Upper lobe of right lung (tissue), 1 donor: ENCODE measurements around the gene MIPEP. TPM values are rescaled to one million over a fixed set of nuclear protein-coding genes. Genes with fewer than 3 reads are reported as not detected.

Experiments used
- ATAC-seq: fragments of 200-7000 bp; cut with Tn5 transposase; one replicate; pipeline ENCODE4 v1.9.1; 2020; ENCODE audit warnings: mild to moderate bottlenecking, moderate library complexity
- DNase-seq: peaks from one replicate; pipeline ENCODE4 v3.0.0-alpha.2; 2020
- H3K27ac ChIP-seq: fragments of 200-600 bp; one replicate; pipeline ENCODE4 v1.8.0; 2022
- H3K27me3 ChIP-seq: fragments of 200-600 bp; one replicate; pipeline ENCODE4 v1.8.0; 2022; ENCODE audit warnings: mild to moderate bottlenecking
- H3K36me3 ChIP-seq: fragments of 200-600 bp; one replicate; pipeline ENCODE4 v1.8.0; 2022
- H3K4me1 ChIP-seq: fragments of 200-600 bp; one replicate; pipeline ENCODE4 v1.8.0; 2022
- H3K4me3 ChIP-seq: fragments of 200-600 bp; one replicate; pipeline ENCODE4 v1.8.0; 2022; ENCODE audit warnings: mild to moderate bottlenecking
- H3K9me3 ChIP-seq: fragments of 200-600 bp; one replicate; pipeline ENCODE4 v1.8.0; 2022
- intact Hi-C: fragments of 100-400 bp; cut with DNase I; formaldehyde crosslinking; loops from one replicate; pipeline ENCODE4 v1.11.0; 2022
- total RNA-seq: library from RNA; stranded (reverse); fragmentation: NEBNext Ultra II Directional; extraction: Animal tissue kit (Norgen Biotek cat#: 25700); gene quantifications from one replicate; pipeline ENCODE4 v1.2.1, GENCODE V29; 2021
- TF ChIP-seq, protein P1 (sequence below): fragments of 200-600 bp; IDR thresholded peaks from one replicate; pipeline ENCODE4 v1.8.0; 2022; ENCODE audit warnings: antibody characterized with exemption
- donor health status: DM: no; HTN: yes; CAD: no; lungs with severe emphysema.

MIPEP gene
- total RNA-seq, 1 donor from 2014 or later, result 13.3 TPM

GRCh38 chr13:23692816-23693215 is 196.4 kb downstream of the MIPEP start:
- no peak overlapping the region for H3K4me3 ChIP-seq
- TF ChIP-seq, protein P1, sequence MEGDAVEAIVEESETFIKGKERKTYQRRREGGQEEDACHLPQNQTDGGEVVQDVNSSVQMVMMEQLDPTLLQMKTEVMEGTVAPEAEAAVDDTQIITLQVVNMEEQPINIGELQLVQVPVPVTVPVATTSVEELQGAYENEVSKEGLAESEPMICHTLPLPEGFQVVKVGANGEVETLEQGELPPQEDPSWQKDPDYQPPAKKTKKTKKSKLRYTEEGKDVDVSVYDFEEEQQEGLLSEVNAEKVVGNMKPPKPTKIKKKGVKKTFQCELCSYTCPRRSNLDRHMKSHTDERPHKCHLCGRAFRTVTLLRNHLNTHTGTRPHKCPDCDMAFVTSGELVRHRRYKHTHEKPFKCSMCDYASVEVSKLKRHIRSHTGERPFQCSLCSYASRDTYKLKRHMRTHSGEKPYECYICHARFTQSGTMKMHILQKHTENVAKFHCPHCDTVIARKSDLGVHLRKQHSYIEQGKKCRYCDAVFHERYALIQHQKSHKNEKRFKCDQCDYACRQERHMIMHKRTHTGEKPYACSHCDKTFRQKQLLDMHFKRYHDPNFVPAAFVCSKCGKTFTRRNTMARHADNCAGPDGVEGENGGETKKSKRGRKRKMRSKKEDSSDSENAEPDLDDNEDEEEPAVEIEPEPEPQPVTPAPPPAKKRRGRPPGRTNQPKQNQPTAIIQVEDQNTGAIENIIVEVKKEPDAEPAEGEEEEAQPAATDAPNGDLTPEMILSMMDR, result no peak
- ATAC-seq, result no peak

DNA sequence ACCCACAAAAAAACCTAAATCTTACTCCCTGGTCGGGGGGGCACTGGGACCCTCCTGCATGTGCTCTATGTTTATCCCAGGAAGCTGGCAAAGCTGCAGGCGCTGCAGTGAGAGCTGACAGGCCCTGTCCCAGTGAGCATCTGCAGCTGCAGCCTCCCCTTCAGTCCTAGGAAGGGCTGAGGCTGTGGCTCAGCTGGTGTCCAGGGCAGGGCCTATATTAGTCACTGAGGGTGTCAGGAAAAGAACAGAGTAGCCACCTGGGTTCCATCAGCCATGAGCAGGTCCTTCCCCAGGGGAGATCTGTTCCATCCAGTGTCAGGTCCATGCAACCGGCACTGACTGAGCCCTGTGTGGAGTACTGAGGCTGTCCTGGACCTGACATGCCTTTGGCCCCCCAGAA is 198.5 kb downstream of the MIPEP start:
- H3K27ac ChIP-seq, result no peak overlapping the region
- TF ChIP-seq, protein P1, result no peak
- ATAC-seq, result peak; percentile 28

More at GRCh38 chr13:23692816-23693215, 196.4 kb downstream of the MIPEP start:
- Histone ChIP-seq H3K36me3 (no peaks in the 10 kb centered on the region), H3K27me3 (no peaks in the 10 kb centered on the region), H3K27ac (no peak overlapping the region), H3K9me3 (no peaks in the 10 kb centered on the region), H3K4me1 (peaks cover 10% of the 10 kb centered on the region)
- no peak for DNase-seq
- intact Hi-C loops, result no loop called here

DNA sequence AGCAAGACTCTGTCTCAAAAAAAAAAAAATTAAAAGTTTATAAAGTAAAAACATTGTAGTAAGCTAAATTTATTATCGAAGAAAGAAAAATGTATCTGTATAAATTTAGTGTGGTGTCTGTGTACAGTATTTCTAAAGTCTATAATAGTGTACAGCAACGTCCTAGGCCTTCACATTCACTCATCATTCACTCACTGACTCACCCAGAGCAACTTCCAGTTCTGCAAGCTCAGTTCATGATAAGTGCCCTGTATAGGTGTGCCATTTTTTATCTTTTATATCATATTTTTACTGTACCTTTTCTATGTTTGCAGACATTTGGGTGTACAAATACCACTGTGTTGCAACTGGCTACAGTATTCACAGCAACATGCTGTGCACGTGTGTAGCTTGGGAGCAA is 200.9 kb downstream of the MIPEP start:
- Histone ChIP-seq H3K36me3 (no peaks in the 10 kb centered on the region), H3K27me3 (no peaks in the 10 kb centered on the region), H3K4me3 (no peak overlapping the region), H3K4me1 (no peaks in the 10 kb centered on the region), H3K9me3 (no peaks in the 10 kb centered on the region), H3K27ac (no peak overlapping the region)
- TF ChIP-seq, protein P1, result no peak
- ATAC-seq, result no peak
- intact Hi-C loops, result no loop called here
- DNase-seq, result no peak

More for the DNA sequence above, 198.5 kb downstream of the MIPEP start:
- Histone ChIP-seq H3K9me3 (no peaks in the 10 kb centered on the region), H3K4me1 (no peaks in the 10 kb centered on the region), H3K36me3 (no peaks in the 10 kb centered on the region), H3K4me3 (no peak overlapping the region), H3K27me3 (no peaks in the 10 kb centered on the region)
- intact Hi-C loops, result no loop called here
- DNase-seq, result no peak

- Histone ChIP-seq H3K27me3 (no peaks in the 10 kb centered on the region), H3K9me3 (no peaks in the 10 kb centered on the region), H3K27ac (no peak overlapping the region), H3K4me3 (no peak overlapping the region), H3K36me3 (no peaks in the 10 kb centered on the region), H3K4me1 (no peaks in the 10 kb centered on the region)
- intact Hi-C loops, result no loop called here
- TF ChIP-seq, protein P1, result no peak
- DNase-seq (no peak), ATAC-seq (no peak)
Measured at GRCh38 chr13:23687614-23688013, 201.6 kb downstream of the MIPEP start.

GRCh38 chr13:23686948-23687347 is 202.3 kb downstream of the MIPEP start:
- no peaks in the 10 kb centered on the region for H3K4me1 ChIP-seq
- H3K4me3 ChIP-seq, result no peak overlapping the region
- no peaks in the 10 kb centered on the region for H3K36me3 ChIP-seq
- DNase-seq (no peak), ATAC-seq (no peak)
- no peak overlapping the region for H3K27ac ChIP-seq
- TF ChIP-seq, protein P1, result no peak
- intact Hi-C loops, result no loop called here
- H3K9me3 ChIP-seq, result no peaks in the 10 kb centered on the region
- H3K27me3 ChIP-seq, result no peaks in the 10 kb centered on the region

GRCh38 chr13:23685416-23685815 is 203.8 kb downstream of the MIPEP start:
- Histone ChIP-seq H3K4me3 (no peak overlapping the region), H3K27me3 (no peaks in the 10 kb centered on the region), H3K36me3 (no peaks in the 10 kb centered on the region), H3K4me1 (no peaks in the 10 kb centered on the region), H3K9me3 (no peaks in the 10 kb centered on the region), H3K27ac (no peak overlapping the region)
- ATAC-seq, result no peak
- DNase-seq, result no peak
- TF ChIP-seq, protein P1, result no peak
- intact Hi-C loops, result no loop called here
